ENCODE data around the gene NCKIPSD.

NCKIPSD gene

GRCh38 chr3:48628277-48629017, 57.3 kb downstream of the NCKIPSD start:
- in situ Hi-C loops (cut with HindIII; ENCODE audit: low sequenced_read_pairs), result no loop called here

- in situ Hi-C loops (cut with HindIII; ENCODE audit: low sequenced_read_pairs), result no loop called here
Measured at GRCh38 chr3:48625600-48625999, 60.1 kb downstream of the NCKIPSD start.

GRCh38 chr3:48624767-48625166, 60.9 kb downstream of the NCKIPSD start:
- in situ Hi-C loops (cut with HindIII; ENCODE audit: low sequenced_read_pairs), result no loop called here

- in situ Hi-C loops (cut with HindIII; ENCODE audit: low sequenced_read_pairs), result no loop called here
Measured at GRCh38 chr3:48623851-48624547, 61.7 kb downstream of the NCKIPSD start.
